HG02610 (cell line): Measurements from ENCODE around the gene NHEJ1.
A peak's percentile ranks its signal among the peaks of the same experiment; 100 is the strongest.

ENCODE experiments used
- ATAC-seq: cut with Tn5 transposase; IDR thresholded peaks from one replicate; pipeline ENCODE4 v1.9.1; 2021; ENCODE audit warnings: mild to moderate bottlenecking, moderate library complexity; ENCODE audit not compliant: unreplicated experiment

The NHEJ1 gene

GRCh38 chr2:219059725-219060682 lies 100.6 kb downstream of the NHEJ1 start:
- no peak for ATAC-seq

GRCh38 chr2:219059375-219059724 lies 101.3 kb downstream of the NHEJ1 start:
- ATAC-seq = no peak

DNA sequence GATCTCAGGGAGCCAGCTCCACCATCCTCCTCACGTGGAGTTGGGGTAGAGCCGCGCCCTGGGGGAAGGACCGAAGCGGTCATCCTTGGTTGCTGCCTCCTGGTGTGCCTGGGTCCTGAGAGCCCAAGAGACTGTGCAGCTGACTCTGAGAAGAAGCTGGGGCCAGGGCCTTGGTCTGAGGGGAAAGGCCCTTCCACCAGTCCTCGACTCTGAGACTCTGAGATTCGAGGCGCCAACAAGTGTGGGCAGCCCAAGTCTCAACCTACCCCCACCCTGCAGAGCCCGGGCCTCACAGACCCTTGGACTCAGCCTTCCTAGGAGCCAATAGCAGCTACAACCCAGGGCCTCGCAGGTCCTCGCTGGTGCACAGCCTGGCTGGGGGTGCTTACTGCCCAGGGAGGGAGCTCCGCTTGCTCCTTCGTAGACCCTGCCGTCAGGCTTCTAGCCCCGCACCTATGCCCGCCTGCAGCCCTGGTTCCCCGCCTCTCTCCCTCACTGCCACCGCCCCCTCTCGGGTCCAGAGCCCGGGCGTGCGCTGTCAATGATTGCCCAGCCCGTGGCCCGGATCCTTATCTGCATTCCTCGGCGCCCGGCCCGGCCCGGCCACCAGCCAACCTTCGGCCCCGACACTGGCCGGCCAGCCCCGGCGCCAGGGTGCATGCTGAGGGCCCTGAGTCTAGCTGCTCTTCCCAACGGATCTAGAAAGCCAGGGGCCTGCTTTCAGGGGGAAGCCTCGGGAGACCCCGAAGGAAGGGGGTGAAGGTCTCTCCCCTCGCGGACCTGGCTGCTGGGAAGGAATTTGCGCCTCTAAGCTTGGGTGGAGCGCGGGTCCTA lies 101.9 kb downstream of the NHEJ1 start:
- no peak for ATAC-seq

DNA sequence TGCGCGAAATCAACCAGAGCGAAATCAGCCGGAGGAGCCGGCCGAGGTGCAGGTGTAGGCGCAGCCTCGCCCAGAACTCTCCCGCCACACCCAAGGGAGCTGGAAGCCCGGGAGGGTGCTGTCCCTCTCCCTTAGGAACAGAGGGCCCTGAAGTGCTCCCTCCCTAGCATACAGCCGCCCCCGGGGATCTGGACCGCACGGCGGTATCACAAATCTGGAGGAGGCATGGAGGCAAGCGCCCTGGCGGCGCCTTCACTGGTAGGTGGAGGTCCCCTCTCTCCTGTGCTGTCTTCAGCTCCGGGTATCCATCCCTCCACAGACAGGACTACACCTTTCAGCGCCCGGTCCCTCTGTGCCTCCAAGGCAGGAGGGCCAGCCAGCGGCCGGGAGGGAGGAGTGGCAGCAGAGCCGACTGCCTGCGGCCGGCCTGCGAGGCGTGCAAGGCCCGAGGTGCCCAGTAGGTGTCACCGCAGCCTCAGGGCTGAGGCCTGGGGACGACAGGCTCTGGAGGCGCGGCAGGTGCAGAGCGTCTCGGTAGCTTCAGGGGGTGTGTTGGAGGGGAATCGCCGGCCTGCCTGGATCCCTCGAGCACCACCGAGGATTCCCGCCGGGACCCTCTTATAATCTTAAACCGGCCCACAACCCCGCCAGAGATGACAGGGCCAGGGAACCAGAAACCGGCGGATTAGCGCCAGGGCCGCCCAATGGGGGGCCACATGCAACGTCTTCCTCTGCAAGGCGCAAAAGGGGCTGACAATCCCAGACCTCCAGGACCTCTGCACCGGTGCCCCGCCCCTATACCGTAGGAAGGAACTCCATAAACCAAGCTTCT lies 102.7 kb downstream of the NHEJ1 start:
- peak; percentile 89 for ATAC-seq

DNA sequence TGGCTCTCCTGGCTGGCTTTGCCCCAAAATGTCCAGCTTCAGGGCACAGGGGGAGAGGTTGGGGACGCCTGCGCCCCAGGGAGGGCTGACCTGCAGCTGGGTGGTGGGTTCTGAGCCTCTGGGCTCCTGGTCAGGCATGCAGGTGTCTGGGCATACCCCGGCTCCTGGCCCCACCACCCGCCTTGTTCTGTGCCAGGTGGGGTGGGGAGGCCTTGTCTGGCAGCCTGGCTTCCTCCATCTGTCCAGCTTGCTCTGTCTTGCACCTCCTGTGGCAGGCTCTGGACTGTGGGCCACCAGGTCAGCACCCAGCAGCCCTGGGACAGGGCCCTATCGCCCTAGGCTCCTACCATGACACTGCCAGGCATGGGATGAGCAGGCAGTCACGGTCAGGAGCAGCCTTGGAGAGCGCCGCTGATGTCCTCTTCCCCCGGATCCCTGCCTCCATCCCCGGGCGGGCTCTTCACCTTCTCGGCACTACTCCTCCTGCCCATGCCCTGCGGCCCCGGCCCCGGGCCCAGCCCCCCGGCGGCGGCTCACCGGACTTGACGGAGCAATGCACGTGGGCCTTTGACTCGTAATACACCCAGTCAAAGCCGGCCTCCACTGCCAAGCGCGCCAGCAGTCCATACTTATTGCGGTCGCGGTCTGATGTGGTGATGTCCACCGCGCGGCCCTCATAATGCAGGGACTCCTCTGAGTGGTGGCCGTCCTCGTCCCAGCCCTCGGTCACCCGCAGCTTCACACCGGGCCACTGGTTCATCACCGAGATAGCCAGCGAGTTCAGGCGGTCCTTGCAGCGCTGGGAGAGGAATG lies 103.5 kb downstream of the NHEJ1 start:
- no peak for ATAC-seq

- ATAC-seq = no peak
Observed at GRCh38 chr2:219056176-219056895, 104.3 kb downstream of the NHEJ1 start.

DNA sequence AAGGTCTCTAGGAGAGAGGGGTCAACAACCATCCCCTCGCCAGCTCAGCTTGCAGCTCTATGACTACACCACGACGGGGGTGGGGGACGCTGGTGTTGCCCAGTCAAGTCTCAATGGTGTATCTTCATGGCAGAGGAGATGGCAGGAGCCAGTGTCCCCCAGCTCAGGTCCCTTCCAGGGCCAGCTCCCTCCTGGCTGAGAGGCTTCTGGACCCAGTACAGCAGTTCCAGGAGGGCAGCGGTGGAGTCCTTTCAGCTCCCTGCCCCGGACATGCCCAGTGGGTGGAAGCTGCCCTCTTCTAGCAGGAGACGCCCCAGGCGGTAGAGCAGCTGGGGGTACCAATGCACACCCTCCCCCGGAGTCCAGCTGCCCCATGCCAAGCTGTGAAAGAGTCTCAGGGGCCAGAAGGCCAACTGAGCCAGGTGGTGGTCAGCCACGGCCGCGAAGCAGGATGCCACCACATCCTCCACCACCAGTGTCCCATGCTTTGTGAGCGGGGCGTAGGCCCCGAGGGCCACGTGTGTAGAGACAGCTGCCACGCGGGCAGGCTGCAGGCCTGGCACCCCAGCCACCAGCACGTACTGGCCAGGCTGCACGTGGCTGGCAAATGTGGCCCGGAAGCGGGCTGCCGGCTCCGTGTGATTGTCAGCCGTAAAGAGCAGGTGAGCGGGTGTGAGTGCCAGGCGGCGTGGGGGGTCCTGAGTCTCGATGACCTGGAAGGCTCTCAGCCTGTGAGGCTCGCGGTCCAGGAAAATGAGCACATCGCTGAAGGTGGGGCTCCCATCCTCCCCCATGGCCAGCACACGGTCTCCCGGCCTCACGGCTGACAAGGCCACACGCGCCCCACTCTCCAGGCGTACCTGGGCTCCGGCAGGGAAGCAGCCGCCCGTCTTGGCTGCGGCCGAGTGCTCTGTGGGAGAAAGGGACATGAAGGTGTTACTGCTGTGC lies 105.4 kb downstream of the NHEJ1 start:
- ATAC-seq = no peak

DNA sequence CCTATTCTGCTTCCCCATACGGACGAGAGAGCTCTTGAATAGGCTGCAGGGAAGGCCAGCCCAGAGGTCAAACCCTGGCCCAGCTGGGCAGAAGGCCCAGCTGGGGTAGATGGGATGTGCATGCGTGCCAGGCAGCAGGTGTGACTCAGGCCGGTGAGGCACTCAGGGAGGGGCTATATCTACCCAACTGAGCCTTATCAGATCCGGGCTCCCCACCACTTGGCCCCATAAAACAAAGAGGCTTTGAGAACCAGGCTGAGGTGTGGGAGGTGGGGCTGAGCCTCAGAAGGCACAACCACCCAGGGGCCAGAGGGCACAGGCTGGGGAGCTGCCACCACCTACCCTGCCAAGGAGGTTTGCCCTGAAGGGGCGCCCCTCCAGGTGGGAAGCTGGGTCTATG lies 111.3 kb downstream of the NHEJ1 start:
- no peak for ATAC-seq

DNA sequence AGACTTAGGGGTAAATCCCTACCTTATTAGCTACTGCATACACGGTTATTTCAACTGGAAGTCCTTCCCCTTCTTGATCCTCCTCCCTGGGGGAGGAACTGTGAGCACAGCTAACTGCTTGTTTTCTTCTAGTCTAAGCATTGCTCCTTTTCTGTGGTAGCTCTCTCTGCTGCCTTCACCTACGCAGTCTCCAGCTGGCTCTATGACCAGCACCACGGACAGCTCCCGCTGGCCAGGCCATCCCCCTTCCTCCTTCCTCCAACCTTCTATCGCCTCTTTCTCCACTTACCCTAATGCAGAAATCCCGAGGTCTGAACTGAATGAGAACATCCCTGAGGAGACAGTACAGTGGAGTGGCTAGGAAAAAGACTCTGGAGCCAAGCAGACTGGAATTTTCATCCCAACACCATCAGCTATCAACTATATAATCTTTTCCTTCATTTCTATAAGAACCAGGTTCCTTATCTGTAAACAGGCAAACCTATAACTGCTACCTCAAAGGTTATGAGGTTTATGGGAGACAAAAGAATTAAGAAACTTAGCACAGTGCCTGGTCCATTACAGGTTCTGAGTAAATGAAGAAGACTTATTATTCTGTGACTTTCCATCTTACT lies 114.6 kb downstream of the NHEJ1 start:
- ATAC-seq = no peak

- ATAC-seq = no peak
Observed at GRCh38 chr2:219042750-219043149, 117.9 kb downstream of the NHEJ1 start.

DNA sequence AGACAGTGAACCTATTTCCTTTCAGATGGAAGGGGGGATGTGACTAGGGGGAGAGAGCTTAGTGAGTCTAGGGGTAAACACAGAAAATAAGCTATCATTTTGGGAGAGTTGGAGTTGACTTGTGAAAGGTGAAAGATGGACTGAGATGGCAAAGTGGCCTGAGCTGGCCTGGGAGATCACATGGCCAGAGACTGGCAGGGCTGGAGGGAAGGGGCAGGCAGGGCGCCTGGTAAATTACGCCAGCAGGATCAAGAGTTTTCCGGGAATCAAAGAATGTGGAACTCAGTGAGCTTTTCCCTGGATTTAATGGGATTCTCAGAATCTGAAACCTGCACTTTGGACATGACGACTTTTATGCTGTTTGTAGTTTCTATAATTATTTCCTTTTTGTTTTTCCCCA lies 118.5 kb downstream of the NHEJ1 start:
- no peak for ATAC-seq

DNA sequence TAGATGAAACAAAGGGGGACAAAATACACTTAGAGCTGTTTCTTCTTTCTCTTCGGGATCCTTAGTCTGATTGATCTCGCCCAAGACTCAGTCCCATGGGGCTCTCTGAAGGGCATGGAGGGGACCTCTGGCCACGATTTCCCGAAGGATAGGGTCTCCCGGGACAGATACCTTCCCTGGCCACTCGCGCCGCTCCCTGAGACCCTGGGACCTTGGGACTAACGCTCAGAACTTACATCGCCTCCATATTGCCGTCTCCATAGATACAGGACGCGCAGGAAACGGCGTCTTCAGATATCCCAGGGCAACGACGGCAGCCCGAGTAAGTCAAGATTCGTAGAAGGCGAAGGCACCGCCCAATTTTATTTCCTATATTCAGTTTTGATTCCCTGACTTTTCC lies 119.4 kb downstream of the NHEJ1 start, which contains the start of gene CFAP65:
TSS of gene CFAP65 (minus strand) at position 265 of the 400 bp plus-strand sequence. CDS start 2,468 bp downstream, outside the sequence.
- no peak for ATAC-seq

DNA sequence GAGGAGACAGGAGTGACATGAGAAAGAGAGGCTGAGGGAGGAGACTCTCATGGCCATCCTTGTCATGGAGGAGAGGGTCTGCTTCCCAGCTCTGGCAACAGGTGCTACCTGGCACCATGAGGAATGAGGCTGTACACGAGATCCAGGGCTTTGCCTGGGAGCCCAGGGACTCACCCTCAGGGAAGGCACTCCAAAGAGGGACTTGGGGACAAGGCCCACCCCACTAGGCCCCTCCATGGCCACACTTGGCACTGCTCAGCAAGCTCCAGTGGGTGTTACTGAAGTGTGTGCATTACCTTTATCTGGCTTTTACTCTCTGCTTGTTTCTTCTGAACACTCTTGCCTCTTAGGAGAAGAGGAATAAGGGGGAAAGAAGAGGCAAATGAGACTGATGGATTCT lies 122.0 kb downstream of the NHEJ1 start:
- ATAC-seq = no peak

DNA sequence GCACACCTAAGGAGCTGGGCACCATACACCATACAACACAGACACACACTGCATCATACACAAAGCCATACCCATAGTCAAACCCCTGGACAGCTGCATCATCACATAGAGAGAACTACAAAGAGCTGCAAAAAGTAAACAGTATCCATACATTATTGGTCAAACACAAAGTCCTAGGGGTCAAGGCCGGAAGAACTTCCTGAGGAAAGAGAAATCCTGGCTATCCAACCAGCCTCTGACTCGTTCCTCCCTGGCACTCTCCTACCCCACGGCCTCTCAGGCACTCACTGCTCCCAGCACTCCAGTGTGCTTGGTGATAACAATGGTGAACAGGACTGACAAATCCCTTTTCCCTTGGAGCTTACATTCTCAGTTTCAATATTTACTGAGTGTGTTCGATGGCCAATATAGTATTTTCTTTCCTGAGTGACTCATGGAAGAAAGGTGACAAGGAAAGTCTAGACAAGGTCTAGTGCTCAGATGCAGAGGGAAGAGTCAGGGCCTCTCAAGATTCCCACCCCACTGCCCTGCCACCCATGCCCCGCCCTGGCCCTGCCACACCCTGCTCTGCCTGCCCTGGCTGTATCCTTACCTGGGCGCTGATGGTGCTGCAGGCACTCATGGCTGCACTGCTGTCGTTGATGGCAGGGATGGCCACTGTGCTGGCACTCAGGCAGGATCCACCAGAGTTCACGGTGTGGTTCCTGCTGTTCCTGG lies 122.7 kb downstream of the NHEJ1 start:
- no peak for ATAC-seq

GRCh38 chr2:219035942-219036341 lies 124.7 kb downstream of the NHEJ1 start:
- no peak for ATAC-seq

- no peak for ATAC-seq
Observed at GRCh38 chr2:219034823-219035222, 125.8 kb downstream of the NHEJ1 start.

DNA sequence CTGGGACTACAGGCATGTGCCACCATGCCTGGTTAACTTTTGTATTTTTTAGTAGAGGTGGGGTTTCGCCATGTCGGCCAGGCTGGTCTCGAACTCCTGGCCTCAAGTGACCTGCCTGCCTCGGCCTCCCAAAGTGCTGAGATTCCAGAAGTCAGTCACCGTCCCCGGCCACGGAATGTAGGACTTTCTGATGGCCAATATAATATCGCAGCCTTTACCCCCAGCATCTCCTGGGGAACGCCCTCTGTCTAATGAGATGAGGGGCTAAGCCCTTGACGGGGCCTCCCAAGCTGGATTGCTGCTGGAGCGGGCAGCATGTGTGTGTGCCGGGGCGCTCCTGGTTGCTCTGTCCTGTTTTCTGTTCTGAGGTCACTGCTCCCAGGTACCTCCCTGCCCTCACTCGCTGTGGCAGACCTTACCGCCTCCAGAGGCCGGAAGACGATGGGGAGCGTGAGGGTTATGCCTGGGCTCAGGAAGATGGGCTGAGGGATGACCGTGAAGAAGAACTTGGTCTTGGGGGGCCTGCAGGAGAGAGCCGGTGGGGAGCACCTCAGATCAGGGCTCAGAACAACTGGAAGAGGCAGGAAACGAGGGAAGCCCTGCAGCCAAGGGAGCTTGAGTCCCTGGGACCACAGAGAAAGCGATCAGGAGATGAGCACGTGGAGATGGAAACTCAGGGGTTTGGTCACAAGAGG lies 128.4 kb downstream of the NHEJ1 start:
- no peak for ATAC-seq
